Esophagus mucosa (tissue), 1 donor: ENCODE results near the gene YPEL1. TPM values are rescaled to one million over a fixed set of nuclear protein-coding genes. Genes with fewer than 3 reads are reported as not detected.
A peak's percentile ranks its signal among the peaks of the same experiment; 100 is the strongest.
"Not testable (repeated sequence)": the region's sequence is repeated elsewhere in the genome, so short reads cannot be mapped to it uniquely, and the experiment has no call there.

ENCODE experiments used
- ATAC-seq: fragments of 200-7000 bp; cut with Tn5 transposase; one replicate; pipeline ENCODE4 v1.9.1; 2020
- total RNA-seq: library from RNA; stranded (reverse); gene quantifications from one replicate; pipeline ENCODE4 v1.2.4, GENCODE V29; 2023
- donor health status: DM: yes; HTN: yes; CAD: no.

YPEL1 gene
- total RNA-seq, 1 donor from 2014 or later = 0.36 TPM

DNA sequence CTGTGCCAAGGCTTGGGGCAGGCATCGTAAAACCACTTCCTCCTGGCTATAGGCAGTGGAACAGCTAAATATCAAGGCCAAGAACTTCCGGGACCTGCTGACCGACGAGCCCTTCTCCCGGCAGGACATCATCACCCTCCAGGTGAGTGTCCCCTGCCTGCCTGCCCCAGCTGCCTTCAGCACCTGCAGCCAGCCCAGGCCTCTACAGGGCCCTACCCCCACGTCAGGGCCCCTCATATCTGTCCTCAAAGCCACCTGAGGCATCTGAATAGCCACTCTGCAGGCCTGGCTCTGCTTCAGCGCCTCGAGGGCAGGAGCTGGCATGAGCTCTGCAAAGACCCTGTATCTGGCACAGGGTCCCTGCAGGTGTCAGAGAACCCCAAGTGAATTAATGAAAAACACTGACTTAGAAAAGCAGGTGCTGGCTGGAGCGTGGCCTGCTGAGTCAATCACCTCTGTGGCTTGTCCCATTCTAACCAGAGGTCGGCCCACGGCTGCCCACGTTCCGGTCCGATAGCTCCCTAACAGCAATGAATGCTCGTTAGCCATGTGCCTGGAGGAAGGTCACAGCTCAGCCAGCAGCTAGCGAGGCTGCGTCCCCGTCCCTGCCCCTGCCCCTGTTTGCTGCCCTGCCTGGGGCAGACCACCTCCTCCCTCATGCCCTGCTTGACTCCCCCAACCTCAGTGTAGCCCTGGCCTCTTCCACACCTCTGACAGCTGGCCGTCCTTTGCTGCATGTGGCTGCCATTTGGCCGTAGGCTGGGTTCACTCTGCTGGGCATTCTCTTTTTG, 53.0 kb downstream of the YPEL1 start:
- ATAC-seq = no peak

DNA sequence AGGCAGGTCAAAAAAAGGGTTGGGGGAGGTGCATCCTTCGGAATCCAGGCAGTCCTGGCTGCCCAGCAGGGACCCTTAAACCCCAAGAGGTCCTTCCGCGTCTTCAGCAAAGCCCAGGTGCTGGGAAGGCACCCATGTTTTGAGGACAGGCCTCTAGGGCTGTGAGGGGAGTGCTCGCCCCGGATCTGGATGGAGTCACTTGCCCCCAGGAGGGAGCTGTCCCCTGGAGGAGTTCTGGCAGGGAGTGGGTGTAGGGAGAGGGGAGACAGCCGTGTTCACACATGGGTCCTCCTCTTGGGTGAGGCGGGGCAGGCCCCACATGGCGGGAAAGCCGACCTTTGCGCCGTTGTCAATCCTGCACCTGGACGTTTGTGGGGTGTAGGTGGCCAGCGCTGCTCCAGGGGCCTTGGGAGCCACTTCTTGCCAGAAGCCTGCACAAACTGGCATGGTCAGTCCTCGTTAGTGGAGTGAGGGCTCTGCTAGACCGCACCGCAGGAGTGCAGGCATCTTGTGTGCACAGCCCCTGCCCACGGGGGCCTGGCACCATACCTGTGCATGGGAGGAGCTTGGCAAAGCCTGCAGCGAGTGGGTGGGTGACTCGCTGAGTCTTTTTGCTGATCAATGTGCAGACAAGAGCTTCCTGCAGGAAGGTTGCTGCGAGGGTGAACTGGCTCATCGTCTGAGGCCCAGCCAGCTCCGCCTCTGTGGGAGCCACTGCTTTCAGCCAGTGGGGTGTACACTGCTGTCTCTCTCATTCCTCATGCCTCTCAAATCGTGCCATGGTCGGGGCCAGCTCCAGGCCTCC, 53.8 kb downstream of the YPEL1 start:
- ATAC-seq = peak; percentile 22

DNA sequence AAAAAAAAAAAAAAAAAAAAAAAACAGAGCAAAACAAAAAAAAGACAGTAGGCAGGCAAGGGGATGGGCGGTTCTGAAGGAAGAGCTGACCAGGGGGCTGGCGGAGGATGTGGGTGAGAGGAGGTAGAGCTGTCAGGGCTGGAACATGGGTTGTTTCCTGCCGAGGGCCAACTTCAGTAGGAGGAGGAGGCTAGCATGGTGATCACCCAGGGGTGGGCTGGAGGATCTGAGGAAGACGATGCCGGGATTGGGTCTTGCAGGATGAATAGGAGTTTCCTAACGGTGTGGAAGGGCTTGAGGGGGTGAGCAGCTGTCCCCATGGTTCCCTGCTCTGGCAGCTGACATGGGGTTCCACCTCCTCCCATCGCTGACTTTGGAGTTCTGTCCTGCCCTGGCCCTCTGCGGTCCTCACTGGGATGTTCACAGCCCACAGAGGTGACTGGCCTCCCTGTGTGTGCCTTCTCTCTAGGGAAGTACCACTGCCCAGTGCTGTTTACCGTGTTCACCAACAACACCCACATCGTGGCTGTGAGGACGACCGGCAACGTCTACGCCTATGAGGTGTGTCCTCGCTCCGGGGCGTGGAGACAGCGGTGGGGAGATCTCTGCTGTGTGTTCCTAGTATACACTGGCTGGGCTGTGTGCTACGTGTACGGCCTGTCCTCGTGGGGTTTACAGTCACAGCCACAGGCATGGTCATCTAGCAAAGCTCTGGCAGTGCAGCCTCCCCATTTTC, 54.6 kb downstream of the YPEL1 start:
- ATAC-seq = no peak

DNA sequence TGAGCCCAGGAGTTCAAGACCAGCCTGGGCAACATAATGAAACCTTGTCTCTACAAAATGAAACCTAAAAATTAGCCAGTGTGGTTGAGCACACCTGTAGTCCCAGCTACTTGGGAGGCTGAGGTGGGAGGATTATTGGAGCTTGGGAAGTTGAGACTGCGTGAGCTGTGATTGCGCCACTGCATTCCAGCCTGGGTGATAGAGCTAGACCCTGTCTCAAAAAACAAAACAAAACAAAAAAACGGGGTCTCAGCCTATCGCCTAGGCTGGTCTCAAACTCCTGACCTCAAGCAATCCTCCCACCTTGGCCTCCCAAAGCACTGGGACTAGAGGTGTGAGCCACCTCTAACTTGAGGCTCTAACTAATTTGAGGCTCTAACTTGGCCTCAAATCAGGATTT, 56.2 kb downstream of the YPEL1 start:
- no peak for ATAC-seq

DNA sequence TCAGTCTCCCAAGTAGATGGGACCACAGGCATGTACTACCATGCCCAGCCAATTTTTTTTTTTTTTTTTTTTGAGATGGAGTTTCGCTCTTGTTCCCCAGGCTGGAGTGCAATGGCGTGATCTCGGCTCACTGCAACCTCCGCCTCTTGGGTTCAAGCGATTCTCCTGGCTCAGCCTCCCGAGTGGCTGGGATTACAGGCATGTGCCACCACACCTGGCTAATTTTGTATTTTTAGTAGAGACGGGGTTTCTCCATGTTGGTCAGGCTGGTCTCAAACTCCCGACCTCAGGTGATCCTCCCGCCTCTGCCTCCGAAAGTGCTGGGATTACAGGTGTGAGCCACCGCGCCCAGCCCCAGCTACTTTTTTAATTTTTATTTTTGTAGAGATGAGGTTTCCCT, 56.8 kb downstream of the YPEL1 start:
- not testable (repeated sequence) for ATAC-seq

DNA sequence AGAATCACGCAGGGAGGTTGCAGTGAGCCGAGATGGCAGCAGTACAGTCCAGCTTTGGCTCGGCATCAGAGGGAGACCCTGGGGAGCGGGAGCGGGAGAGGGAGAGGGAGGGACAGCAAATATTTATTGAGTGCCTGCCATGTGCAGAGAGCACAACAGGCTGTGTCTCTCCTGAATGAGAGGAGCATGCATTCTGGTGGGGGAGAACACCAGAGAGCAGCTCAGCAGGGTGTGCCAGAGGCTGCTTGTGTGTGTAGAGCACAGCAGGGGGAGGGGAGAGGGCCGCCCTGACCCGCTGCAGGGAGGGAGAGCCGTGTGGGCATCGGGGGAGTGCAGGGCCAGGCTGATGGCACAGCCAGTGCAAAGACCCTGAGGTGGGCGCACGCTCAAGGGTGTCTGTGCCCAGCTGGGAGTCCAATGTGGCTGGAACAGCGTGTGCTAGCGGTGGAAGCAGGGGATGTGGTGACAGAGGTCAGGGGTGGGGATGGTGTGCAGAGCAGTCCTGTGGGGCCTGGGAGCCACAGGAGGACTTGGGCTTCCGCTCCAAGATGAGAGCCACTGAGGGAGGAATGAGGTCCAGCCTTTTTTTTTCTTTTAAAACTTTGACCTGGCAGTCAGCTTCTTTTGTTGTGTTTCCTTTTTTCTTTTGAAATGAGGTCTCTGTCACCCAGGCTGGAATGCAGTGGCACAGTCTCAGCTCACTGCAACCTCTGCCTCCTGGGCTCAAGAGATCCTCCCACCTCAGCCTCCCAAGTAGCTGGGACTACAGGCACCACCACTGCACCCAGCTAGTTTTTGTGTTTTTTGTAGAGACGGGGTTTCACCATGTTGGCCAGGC, 57.8 kb downstream of the YPEL1 start:
- no peak for ATAC-seq

DNA sequence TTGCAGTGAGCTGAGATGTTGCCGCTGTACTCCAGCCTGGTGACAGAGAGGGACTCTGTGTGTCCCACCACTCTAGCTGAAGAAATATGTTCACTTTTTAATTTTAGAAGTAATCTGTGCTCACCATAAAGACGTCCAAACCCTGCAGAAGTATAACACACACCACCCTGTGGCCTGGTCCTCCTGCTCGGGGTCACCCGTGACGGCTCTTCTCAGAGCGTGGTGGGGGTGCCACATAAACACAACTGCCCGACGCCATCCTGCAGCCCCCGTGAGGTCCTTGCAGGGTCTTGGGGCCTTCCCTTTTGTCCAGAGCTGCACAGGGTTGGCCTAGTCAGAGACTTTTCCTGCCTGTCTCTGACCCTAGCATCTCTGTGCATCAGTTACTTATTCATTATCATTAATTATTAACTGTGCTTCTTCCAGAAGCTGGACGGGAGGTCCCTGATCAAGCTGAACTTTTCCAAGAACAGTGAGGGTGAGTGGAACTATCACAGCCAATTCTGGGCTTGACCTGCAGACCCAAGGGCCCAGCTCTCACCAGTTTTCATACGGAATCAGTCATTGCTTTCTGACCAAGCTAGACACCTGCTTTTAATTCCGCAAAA, 60.9 kb downstream of the YPEL1 start:
- ATAC-seq = no peak

DNA sequence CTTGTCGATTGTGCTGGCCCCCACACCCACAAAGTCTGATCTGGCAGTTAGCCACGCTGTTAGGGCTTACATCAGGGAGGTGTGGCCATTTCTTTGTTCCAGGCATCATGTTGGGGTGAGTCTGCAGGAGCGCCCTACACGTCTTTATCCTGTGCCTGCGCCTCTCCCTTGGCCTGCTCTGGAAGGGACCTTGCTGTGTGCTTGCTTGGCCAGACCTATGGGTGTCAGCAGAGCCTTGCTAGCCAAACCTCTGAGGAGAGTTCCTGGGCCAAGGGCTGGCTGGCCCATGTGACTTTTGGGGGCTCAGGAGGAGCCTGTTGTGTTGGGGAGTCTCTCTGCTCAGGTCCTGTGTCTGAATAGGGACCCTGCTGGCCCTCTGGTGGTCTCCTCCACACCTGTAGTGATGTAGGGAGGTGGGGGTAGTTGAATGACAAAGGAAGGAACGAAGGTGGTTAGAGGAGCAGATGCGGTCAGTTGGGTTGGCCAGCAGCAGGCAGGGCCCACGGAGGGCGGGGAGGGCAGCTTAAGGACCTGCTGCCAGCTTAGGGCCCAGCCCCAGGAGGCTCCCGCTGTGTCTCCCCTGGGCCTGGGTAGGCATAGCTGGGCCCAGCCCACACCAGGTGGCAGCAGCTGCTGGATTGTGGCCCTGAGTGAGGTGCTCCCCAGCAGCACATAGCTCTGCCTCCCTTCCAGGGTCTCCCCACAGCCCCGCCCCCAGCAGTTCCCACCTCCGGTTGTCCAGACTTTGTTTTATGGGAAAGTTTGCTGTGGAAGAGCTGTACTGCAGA, 61.9 kb downstream of the YPEL1 start:
- peak; percentile 82 for ATAC-seq

DNA sequence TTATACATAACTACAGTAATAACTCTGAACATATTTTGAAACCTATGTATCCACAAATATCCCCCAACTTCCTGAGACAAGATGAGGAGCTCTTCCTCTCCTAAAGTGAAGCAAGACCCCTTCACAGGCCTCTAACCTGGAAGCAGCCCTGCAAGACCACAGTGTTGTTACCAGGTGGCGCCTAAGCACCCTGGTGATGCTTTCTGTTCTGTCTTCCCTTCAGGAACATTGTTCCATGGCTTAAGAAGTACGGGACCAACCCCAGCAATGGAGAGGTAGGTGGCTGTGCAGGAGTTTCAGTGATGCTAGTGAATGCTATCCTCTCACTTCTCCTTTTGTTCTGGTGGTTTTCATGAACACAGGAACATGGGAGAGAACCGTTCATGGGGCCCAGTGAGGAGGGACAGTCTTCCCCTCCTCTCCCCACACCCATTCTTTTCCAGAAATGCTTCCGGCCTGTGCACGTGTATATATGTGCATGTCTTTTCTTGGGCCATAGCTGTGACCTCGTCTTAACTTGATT, 63.4 kb downstream of the YPEL1 start:
- no peak for ATAC-seq

DNA sequence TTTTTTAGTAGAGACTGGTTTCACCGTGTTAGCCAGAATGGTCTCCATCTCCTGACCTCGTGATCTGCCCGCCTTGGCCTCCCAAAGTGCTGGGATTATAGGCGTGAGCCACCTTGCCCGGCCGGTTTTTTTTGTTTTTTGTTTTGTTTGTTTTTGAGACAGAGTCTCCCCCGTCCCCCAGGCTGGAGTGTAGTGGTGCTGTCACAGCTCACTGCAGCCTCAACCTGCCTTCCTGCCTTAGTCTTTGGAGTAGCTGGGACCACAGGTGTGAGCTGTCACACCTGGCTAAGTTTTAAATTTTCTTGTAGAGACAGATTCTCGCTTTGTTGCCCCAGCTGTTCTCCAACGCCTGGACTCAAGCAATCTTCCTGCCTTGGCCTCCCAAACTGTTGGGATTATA, 66.6 kb downstream of the YPEL1 start:
- ATAC-seq = peak; percentile 59

DNA sequence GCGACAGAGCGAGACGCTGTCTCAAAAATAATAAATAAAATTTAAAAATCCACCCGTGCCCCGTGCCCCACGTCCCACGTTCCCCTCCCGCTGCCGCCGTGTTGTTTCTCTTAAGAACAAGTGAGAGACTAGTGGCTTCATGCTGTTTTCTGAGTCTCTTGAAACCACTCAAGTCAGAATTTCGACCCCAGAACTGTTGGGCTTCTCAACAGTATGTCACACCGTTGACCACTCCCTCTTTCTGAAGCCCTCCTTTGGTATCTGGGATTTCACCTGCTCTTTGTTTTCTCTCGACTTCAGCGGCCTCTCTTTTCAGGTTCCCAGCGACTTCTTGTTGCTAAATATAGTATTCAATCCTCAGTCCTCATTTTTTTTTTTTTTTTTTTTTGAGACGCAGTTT, 68.8 kb downstream of the YPEL1 start:
- ATAC-seq = no peak

DNA sequence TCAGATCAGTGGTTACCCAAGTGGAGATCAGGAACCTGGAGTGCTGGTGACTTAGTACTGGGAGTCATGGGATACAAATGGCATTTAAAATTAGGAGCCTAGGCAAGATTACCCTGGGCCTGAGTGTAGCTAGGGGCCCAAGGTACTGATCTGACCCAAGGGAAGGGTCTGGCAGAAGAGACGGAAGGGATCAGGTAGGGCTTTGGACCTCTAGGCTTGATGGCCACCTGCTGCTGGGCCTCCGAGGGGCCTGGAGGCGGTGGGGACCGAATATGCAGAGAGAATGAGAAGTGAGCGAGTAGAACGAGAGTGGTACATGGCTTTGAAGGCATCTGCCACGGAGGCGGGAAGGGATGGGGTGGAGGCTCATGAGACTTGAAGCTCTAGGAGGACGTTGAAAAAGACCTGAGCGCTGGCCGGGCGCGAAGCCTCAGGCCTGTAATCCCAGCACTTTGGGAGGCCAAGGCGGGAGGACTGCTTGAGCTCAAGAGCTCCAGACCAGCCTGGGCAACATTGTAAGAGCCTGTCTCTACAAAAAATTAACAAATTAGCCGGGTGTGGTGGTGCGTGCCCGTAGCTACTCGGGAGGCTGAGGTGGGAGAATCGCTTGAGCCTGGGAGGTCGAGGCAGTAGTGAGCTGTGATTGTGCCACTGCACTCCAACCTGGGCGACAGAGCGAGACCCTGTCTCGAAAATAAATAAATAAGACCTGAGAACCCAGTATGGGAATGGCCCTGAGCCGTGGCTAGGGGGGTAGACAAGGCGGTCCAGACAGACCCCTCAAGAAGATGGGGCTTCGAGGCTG, 70.3 kb downstream of the YPEL1 start:
- no peak for ATAC-seq

DNA sequence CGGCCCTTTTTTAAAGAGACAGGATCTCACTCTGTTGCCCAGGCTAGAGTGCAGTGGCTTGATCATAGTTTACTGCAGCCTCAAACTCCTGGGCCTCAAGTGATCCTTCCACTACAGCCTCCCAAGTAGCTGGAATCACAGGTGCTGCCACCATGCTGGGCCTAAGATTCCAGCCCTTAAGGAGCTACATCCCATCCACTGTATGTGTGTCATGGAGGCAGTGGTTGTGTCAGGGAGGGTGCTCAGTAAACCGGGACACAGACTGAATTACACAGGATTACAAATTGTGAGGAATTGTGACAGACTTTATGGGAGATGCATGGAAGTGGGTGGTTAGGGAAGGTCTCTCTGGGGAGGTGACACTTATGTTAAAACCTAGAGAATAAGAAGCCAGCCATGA, 71.9 kb downstream of the YPEL1 start:
- ATAC-seq = no peak

DNA sequence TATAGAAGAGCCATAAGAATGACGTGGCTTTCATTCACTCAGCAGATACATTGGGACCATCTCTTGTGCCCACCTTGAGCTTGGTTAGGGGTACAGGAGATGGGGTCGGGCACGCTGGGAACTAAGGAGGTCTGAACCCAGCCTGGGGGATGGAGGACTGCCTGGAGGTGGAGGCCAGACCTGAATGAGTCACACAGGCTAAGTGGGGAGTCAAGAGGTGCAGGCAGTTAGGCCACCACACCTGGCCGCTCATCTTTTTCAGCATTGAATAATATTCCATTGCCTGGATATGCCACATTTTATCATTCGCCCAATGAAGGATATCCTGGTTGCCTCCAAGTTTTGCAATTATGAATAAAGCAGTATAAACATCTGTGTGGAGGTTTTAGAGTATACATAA, 73.6 kb downstream of the YPEL1 start:
- ATAC-seq = no peak

DNA sequence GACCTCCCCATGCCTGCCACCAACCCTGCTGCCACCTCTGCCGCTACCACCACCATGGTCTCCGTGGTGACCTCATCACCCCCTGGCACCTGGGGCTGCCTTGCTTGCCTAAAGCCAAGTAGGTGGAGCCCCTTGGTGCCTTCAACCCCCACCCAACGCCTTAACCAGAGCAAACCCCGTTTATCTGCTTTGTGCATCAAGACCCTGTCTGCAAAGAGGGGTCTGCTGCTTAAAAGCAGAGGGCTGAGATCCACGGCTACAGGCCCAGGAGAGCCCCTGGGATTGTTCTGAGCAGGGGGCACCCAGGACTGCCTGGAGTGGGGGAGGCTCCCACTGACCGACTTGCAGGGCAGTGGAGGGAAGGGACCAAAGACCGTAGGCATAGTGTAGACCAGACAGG, 74.7 kb downstream of the YPEL1 start:
- no peak for ATAC-seq

DNA sequence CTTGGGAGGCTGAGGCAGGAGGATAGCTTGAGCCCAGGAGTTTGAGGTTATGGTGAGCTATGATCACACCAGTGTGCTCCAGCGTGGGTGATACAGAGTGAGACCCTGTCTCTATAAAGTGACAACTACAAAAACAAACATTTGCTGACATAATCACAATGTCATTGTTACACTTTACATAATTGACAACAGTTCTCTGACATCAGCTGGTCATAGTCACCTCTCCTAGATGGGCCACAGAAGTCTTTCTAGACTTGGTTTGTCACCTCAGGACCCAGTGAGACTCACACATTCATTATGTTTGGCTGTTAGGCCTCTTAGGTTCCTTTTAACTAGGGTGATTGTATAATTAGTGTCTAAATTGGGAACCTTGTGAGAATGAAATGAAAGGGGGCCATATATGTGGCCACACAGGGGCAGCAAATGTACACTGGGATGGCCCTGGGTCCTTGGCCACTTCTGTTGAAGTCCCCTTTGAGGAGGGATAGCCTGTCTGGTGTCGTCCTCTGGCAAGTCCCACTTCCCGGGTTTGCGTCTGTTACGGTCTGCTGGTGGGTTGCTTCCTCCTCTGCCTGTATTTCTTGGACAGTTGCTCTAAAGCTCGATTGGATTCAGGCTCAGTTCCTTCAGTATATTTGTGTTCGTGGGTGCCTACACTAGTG, 75.6 kb downstream of the YPEL1 start:
- no peak for ATAC-seq

DNA sequence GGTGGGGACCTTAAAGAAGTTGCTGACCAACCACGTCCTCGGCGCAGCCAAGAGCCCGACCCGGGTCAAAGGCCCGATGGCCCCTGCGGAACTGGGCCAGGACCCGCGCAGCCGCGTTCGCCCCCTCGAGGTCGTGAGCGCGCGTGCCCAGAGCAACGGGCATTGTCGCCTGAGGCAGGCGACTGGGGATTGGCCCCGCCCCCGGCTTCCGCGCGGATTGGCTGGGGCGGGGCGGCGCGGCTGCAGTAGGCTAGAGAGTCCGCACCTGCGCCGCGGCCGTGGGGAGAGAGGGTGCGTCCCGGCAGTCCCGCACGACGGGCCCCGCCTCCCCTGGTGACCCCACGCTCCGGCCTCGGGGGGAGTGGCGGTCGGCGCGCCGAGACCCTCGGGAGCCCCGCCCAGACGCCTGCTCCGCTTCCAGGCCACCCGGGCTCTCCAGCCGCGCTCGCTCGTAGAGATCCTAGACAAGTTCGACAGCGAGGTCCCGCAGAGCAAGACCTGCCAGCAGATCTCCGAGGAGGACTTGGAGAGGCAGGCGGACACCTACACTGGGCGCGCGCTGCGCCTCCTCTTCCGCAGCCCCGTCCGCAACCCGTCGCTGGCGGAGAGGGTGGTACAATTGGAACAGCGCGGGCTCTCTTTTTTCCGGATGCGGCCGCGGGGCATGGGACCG, 78.1 kb downstream of the YPEL1 start:
- peak; percentile 83 for ATAC-seq

DNA sequence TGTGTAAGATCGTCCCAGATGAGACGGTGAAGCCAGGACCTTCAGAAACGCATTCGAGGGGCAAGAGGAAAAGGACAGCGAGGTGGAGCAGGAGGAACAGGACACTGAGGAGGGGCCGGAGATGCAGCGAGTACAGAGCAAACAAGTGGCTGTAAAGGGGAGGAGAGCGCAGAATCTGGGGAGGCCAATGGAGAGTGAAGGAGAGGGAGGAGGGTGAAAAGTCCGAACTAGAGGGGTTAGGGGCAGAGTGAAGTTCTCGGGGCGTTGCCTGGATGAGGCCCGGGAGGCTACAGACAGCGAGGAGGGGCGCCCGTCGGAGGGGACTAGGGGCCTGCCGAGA, 78.6 kb downstream of the YPEL1 start:
- no peak for ATAC-seq
